ENCODE data around the gene ING5.

Gene ING5

DNA sequence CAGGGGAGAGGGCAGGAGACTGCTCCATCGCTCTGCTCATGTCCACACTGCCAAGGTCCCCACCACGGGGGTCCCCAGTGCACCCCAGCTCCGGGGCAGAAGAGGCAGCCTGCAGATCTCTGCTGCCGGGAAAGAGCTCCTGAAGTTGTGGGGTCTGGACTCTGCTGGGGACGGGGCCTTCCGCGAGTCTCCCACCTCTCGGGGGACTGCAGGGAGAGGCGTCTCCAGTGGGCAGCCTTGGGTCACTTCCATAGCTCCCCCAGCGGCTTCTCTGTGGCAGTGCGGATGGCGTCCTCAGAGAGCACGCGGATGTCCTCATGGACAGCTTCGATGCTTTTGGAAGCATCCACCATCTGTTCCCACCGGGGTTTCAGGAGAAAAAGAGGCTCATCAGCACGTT lies 26.0 kb upstream of the ING5 start:
- Histone ChIP-seq H3K36me3 (ENCODE audit: control insufficient read depth, insufficient read depth, low read length) (peaks cover 50% of the 10 kb centered on the region), H3K9me3 (ENCODE audit: control insufficient read depth, insufficient read depth, low read length) (no peaks in the 10 kb centered on the region), H3K9ac (ENCODE audit: low read depth, low read length) (no peak overlapping the region), H3K4me1 (ENCODE audit: control insufficient read depth, insufficient read depth, low read length) (no peaks in the 10 kb centered on the region), H3K4me3 (ENCODE audit: low read depth, low read length) (no peak overlapping the region), H3K27me3 (ENCODE audit: control insufficient read depth, insufficient read depth, low read length) (no peaks in the 10 kb centered on the region)

DNA sequence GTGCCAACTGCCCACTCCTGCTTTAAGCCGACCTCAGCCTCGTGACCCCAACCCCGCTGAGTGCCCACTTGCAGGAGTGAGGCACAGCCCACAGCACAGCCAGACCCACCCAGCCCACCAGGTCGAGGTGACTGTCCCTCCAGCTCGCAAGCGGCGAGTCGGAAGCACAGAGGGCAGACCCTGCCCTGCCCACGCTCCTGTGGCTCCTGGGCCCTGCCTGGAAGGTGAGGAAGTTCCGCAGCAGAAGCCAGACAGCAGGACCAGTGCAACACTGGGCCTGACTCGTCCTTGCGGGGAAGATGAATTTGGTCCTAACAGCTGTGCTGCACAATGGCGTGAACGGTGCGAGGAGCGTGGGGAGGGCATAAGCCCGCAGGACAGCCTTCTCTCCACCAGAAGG lies 25.2 kb upstream of the ING5 start:
- Histone ChIP-seq H3K9ac (ENCODE audit: low read depth, low read length) (no peak overlapping the region), H3K9me3 (ENCODE audit: control insufficient read depth, insufficient read depth, low read length) (no peaks in the 10 kb centered on the region), H3K36me3 (ENCODE audit: control insufficient read depth, insufficient read depth, low read length) (peaks cover 51% of the 10 kb centered on the region), H3K4me3 (ENCODE audit: low read depth, low read length) (no peak overlapping the region), H3K27me3 (ENCODE audit: control insufficient read depth, insufficient read depth, low read length) (no peaks in the 10 kb centered on the region), H3K4me1 (ENCODE audit: control insufficient read depth, insufficient read depth, low read length) (no peaks in the 10 kb centered on the region)

DNA sequence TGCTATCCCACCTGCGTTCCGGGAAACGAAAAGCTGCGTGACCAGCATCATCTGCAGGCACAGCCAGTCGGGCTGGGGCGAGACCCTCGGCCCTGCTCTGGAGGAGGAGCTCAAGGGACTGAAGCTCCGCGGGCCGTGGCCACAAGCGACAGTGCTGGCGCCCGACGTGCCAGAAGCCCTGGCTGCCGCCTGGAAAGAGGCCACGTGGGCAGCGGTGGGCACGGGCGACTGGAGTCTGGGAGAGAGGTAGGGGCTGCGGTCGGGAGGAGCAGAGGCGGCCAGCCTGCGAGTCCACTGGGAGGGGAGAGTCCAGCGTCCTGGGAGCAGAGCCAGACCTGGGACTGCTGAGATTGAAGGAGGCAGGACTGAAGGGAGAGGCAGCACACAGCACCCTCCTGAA lies 24.4 kb upstream of the ING5 start:
- Histone ChIP-seq H3K4me3 (ENCODE audit: low read depth, low read length) (no peak overlapping the region), H3K9ac (ENCODE audit: low read depth, low read length) (no peak overlapping the region), H3K36me3 (ENCODE audit: control insufficient read depth, insufficient read depth, low read length) (peaks cover 44% of the 10 kb centered on the region), H3K27me3 (ENCODE audit: control insufficient read depth, insufficient read depth, low read length) (no peaks in the 10 kb centered on the region), H3K9me3 (ENCODE audit: control insufficient read depth, insufficient read depth, low read length) (no peaks in the 10 kb centered on the region), H3K4me1 (ENCODE audit: control insufficient read depth, insufficient read depth, low read length) (no peaks in the 10 kb centered on the region)

DNA sequence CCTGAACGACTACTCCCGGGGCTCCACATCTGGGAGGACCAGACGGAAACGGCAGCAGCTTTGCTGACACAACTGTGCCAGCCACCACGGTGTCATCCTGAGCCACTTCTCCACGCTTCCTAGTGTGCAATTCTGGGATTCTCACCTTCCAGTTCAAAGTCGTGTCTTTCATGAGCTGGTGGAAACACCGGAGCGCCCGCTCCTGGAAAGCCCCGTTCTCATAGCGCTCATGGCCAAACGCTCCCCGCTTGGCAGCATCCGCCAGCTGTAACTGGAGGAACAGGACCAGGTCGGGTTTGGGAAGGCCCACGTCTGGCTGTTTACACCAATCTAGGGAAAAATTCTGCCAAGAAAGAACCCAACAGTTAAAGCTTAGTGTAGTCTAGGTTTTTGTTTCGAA lies 23.5 kb upstream of the ING5 start:
- Histone ChIP-seq H3K9me3 (ENCODE audit: control insufficient read depth, insufficient read depth, low read length) (no peaks in the 10 kb centered on the region), H3K36me3 (ENCODE audit: control insufficient read depth, insufficient read depth, low read length) (peaks cover 47% of the 10 kb centered on the region), H3K4me1 (ENCODE audit: control insufficient read depth, insufficient read depth, low read length) (no peaks in the 10 kb centered on the region)

DNA sequence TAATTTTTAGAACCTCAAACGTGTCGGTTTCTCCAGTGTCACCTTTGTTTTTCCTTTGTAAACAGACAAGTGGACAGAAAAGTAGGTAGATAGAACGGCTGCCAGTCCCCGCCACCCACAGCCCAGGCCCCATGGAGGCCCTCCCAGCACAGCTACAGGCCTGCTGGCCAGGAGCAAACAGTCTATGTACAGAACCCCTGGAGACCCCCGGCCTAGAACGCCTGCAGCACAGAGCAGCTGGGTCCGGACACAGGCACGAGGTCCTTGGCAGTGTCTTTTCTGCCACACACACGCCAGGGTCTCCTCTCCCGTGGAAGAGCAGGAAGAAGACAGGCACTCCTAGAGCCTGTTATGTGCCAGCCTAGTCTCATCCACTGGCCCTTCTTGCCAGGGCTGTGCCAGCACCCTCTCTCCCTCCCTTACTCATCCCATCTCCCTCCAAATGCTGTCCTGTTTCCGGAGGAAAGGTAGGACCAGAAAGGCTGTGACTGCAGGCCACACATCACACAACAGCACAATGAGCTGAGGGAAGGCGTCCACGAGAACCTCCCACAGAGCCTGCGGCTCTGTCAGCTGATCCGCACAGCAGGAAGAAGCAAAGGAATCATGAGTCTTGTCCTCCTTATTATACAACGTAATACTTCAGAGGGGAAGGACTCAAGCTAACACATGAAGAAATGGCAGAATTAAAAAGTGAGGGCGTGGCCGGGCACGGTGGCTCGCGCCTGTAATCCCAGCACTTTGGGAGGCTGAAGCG lies 22.9 kb upstream of the ING5 start:
- H3K36me3 ChIP-seq (ENCODE audit: control insufficient read depth, insufficient read depth, low read length) = peaks cover 47% of the 10 kb centered on the region
- no peaks in the 10 kb centered on the region for H3K27me3 ChIP-seq (ENCODE audit: control insufficient read depth, insufficient read depth, low read length)
- no peak overlapping the region for H3K4me3 ChIP-seq (ENCODE audit: low read depth, low read length)

More for the DNA sequence above, 23.5 kb upstream of the ING5 start:
- Histone ChIP-seq H3K27me3 (ENCODE audit: control insufficient read depth, insufficient read depth, low read length) (no peaks in the 10 kb centered on the region), H3K4me3 (ENCODE audit: low read depth, low read length) (no peak overlapping the region), H3K9ac (ENCODE audit: low read depth, low read length) (no peak overlapping the region)

DNA sequence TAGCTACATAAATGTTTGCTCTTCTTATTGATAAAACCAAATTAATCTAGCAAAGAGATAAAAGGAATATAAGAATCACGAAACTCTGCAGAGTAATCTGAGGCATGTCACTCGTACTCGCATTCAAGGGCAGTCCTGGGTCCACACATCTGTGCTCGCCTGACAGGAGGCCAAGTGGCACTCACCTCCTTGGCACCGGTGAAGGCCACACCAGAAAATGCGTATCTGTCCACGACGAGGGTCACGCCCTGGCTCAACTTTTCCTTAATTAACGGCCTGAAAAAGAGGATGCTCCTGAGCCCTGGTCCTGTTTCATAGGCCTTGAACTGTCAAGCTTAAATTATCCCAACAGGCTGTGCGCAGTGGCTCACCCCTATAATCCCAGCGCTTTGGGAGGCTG lies 21.8 kb upstream of the ING5 start:
- Histone ChIP-seq H3K9ac (ENCODE audit: low read depth, low read length) (no peak overlapping the region), H3K9me3 (ENCODE audit: control insufficient read depth, insufficient read depth, low read length) (no peaks in the 10 kb centered on the region), H3K4me3 (ENCODE audit: low read depth, low read length) (no peak overlapping the region), H3K27me3 (ENCODE audit: control insufficient read depth, insufficient read depth, low read length) (no peaks in the 10 kb centered on the region), H3K36me3 (ENCODE audit: control insufficient read depth, insufficient read depth, low read length) (peaks cover 49% of the 10 kb centered on the region), H3K4me1 (ENCODE audit: control insufficient read depth, insufficient read depth, low read length) (no peaks in the 10 kb centered on the region)

More for the DNA sequence above, 22.9 kb upstream of the ING5 start:
- Histone ChIP-seq H3K9ac (ENCODE audit: low read depth, low read length) (no peak overlapping the region), H3K4me1 (ENCODE audit: control insufficient read depth, insufficient read depth, low read length) (no peaks in the 10 kb centered on the region), H3K9me3 (ENCODE audit: control insufficient read depth, insufficient read depth, low read length) (no peaks in the 10 kb centered on the region)

DNA sequence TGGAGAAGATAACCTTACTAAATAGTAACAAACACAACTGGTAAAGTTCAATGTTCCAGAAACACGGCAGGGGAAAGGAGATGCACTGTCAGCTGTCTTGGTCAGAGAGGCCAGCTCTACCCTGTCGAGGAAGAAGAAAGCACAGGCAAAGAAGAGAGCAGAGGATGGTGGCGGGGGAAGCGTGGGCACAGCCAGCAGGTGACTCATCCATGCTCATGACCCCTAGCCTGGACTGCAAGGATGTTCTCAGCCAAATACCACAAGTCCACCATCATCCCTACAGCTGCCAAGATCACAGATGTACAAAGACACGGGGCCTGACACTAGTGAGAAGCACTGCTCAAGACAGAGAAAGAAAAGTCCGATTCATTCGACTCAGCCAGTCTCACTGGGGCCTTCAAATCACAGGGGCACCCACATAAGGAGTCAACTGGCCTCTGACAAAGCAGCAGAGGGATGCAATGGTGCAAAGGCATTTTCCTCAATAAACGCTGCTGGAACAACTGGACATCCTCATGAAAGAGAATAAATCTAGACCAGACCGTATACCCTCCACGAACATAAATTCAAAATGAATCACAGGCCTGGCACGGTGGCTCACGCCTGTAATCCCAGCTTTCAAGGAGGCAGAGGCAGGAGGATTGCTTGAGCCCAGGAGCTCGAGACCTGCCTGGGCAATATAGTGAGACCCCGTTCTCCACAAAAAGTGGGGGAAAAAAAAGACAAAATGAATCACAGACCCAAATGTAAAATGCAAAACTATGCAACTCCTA lies 20.8 kb upstream of the ING5 start:
- Histone ChIP-seq H3K4me1 (ENCODE audit: control insufficient read depth, insufficient read depth, low read length) (peaks cover 3% of the 10 kb centered on the region), H3K9me3 (ENCODE audit: control insufficient read depth, insufficient read depth, low read length) (no peaks in the 10 kb centered on the region), H3K4me3 (ENCODE audit: low read depth, low read length) (no peak overlapping the region), H3K27me3 (ENCODE audit: control insufficient read depth, insufficient read depth, low read length) (no peaks in the 10 kb centered on the region), H3K9ac (ENCODE audit: low read depth, low read length) (no peak overlapping the region), H3K36me3 (ENCODE audit: control insufficient read depth, insufficient read depth, low read length) (peaks cover 45% of the 10 kb centered on the region)

DNA sequence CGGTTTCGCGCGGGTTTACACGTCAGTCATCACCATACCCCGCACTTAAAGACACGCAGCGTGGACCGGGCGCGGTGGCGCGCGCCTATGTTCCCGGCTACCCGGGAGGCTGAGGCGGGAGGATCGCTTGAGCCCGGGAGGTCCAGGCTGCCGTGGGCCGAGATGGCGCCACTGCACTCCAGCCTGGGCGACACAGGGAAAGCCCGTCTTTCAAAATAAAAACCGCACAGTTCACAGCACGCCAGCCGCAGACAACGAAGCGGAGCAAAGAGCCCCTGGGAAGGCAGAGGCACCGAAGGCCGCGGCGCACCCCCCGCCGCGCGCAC lies 15.6 kb upstream of the ING5 start:
- Histone ChIP-seq H3K9ac (ENCODE audit: low read depth, low read length) (peak overlapping the region; percentile 93), H3K36me3 (ENCODE audit: control insufficient read depth, insufficient read depth, low read length) (peaks cover 12% of the 10 kb centered on the region), H3K4me3 (ENCODE audit: low read depth, low read length) (peak overlapping the region; percentile 91), H3K9me3 (ENCODE audit: control insufficient read depth, insufficient read depth, low read length) (no peaks in the 10 kb centered on the region), H3K4me1 (ENCODE audit: control insufficient read depth, insufficient read depth, low read length) (peaks cover 5% of the 10 kb centered on the region), H3K27me3 (ENCODE audit: control insufficient read depth, insufficient read depth, low read length) (no peaks in the 10 kb centered on the region)

DNA sequence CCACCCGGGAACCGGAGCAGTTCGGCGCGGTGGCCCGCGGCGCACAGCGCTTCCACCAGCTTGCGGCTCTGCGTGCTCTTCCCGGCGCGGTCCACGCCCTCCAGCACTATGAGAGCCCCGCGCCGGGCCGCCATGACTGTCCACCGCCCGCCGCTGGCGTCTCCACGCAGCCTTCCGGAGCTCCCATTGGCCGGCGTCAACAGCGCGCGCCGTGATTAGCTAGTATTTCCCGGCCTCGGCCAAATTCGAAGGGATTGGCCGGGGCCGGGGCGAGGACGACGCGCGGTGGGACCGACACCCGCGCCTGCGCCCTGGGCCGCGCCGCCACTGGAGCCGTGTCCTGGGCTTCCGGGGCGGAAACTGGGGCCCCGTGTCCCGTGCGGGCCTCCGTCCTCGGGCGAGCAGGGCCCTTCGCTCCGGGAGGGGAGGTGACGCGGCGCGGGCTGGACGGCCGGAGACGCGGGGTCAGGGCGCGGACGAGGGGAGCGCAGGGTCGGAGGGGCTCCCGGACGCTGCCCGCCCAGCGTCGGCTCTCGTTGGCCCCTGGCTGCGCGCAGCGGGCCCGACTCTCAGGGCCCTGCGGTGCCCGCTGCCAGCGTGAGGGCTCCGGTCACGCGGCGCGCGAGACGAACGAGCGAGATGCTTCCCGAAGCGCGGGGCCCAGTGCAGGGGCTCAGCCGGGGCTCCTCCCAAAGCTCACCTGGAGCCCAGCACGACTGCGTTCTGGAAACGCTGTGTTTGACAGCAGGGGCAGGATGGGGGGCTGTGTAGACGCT lies 15.0 kb upstream of the ING5 start, which contains the start of gene DTYMK:
TSS of gene DTYMK (minus strand) at position 166 of the 776 bp plus-strand sequence. CDS start at position 134, 32 bp downstream.
- Histone ChIP-seq H3K36me3 (ENCODE audit: control insufficient read depth, insufficient read depth, low read length) (peaks cover 15% of the 10 kb centered on the region), H3K4me3 (ENCODE audit: low read depth, low read length) (peak within 1 kb of the TSS; percentile 91), H3K4me1 (ENCODE audit: control insufficient read depth, insufficient read depth, low read length) (peaks cover 5% of the 10 kb centered on the region), H3K9me3 (ENCODE audit: control insufficient read depth, insufficient read depth, low read length) (no peaks in the 10 kb centered on the region), H3K9ac (ENCODE audit: low read depth, low read length) (peak within 1 kb of the TSS; percentile 93), H3K27me3 (ENCODE audit: control insufficient read depth, insufficient read depth, low read length) (no peaks in the 10 kb centered on the region)

DNA sequence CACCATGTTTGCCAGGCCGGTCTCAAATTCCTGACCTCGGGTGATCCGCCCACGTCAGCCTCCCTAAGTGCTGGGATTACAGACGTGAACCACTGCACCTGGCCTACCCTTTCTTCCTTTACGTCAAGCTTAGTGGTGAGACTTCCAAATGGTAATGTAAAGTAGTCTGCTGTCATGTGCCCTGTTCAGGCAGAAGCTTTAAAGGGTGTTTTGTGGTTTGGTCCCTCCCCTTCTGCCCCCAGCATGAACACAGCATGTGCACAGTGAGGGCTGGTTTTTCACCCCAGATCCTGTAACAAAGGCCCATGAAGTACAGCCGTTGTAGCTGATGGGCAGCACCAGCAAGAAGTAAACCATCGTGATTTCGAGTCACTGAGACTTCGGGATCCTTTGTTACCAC lies 12.5 kb upstream of the ING5 start:
- H3K27me3 ChIP-seq (ENCODE audit: control insufficient read depth, insufficient read depth, low read length) = no peaks in the 10 kb centered on the region
- H3K36me3 ChIP-seq (ENCODE audit: control insufficient read depth, insufficient read depth, low read length) = peaks cover 9% of the 10 kb centered on the region
- no peak overlapping the region for H3K4me3 ChIP-seq (ENCODE audit: low read depth, low read length)
- H3K9ac ChIP-seq (ENCODE audit: low read depth, low read length) = no peak overlapping the region
- no peaks in the 10 kb centered on the region for H3K9me3 ChIP-seq (ENCODE audit: control insufficient read depth, insufficient read depth, low read length)
- peaks cover 5% of the 10 kb centered on the region for H3K4me1 ChIP-seq (ENCODE audit: control insufficient read depth, insufficient read depth, low read length)

DNA sequence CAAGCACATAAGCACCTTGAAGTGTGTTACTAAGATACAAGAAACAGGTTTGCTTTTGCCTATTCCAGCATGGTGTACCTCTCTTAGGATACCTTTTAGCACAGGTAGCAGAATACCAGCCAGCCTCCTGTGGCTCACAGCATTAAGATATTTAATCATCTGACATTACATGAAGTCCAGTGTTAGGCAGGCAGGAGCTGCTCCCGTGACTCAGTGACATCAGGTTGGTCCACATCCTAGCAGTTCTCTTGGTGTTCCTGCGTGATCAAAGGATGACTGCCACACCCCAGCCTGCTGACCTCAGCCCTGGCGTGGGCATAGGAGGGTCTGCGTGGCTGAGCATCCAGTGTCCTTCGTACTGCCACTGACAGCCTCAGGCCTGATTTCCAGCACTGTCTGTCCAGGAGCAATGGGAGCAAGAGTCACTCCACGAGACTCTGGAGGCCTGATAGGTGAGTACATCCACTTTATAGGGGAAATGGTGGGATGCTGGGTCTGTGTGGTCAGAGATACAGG lies 11.6 kb upstream of the ING5 start:
- Histone ChIP-seq H3K27me3 (ENCODE audit: control insufficient read depth, insufficient read depth, low read length) (no peaks in the 10 kb centered on the region), H3K9me3 (ENCODE audit: control insufficient read depth, insufficient read depth, low read length) (no peaks in the 10 kb centered on the region), H3K4me3 (ENCODE audit: low read depth, low read length) (no peak overlapping the region), H3K4me1 (ENCODE audit: control insufficient read depth, insufficient read depth, low read length) (peaks cover 5% of the 10 kb centered on the region), H3K9ac (ENCODE audit: low read depth, low read length) (no peak overlapping the region), H3K36me3 (ENCODE audit: control insufficient read depth, insufficient read depth, low read length) (peaks cover 8% of the 10 kb centered on the region)

All from iPS-15b (cell line).